Stimulated activated CD4-positive, alpha-beta T cell treated with anti-CD3 and anti-CD28 coated beads, Interleukin-4, amount 100 ng/mL, for 48 hours (primary cell): ENCODE results near the gene SMARCD2.

Source experiments
- DNase-seq, 2 donors: peaks; one replicate each; pipeline ENCODE4 v3.0.0-alpha.2; 2020; ENCODE audit warnings: low read depth in 2 of 2

Gene SMARCD2

GRCh38 chr17:63850401-63850800, 7.9 kb upstream of the SMARCD2 start:
- no peak for DNase-seq

GRCh38 chr17:63848834-63849689, 6.6 kb upstream of the SMARCD2 start:
- DNase-seq: peak; percentile 98

- no peak for DNase-seq
Measured at GRCh38 chr17:63847525-63848249, 5.2 kb upstream of the SMARCD2 start.

- no peak for DNase-seq
Measured at GRCh38 chr17:63845509-63845908, 3.0 kb upstream of the SMARCD2 start.

- no peak for DNase-seq
Measured at GRCh38 chr17:63843910-63844677, 1.6 kb upstream of the SMARCD2 start.

GRCh38 chr17:63843387-63843888, 953 bp upstream of the SMARCD2 start:
- DNase-seq: peak in 1 of 2 donors; percentile 37

- no peak for DNase-seq
Measured at GRCh38 chr17:63842173-63842539, 329 bp downstream of the SMARCD2 start.

- DNase-seq: no peak
Measured at GRCh38 chr17:63841350-63842172, 924 bp downstream of the SMARCD2 start.

GRCh38 chr17:63840591-63841349, 1.7 kb downstream of the SMARCD2 start:
- DNase-seq: no peak

GRCh38 chr17:63838631-63839171, 3.8 kb downstream of the SMARCD2 start:
- DNase-seq: no peak

- no peak for DNase-seq
Measured at GRCh38 chr17:63837962-63838600, 4.4 kb downstream of the SMARCD2 start.

- DNase-seq: no peak
Measured at GRCh38 chr17:63837480-63837879, 5.0 kb downstream of the SMARCD2 start.

- DNase-seq: no peak
Measured at GRCh38 chr17:63836811-63837210, 5.7 kb downstream of the SMARCD2 start.

- DNase-seq: no peak
Measured at GRCh38 chr17:63835167-63835720, 7.2 kb downstream of the SMARCD2 start.

GRCh38 chr17:63834431-63835166, 7.9 kb downstream of the SMARCD2 start:
- DNase-seq: peak in 1 of 2 donors; percentile 67

GRCh38 chr17:63833741-63834373, 8.6 kb downstream of the SMARCD2 start:
- DNase-seq: no peak

- no peak for DNase-seq
Measured at GRCh38 chr17:63833026-63833740, 9.3 kb downstream of the SMARCD2 start.
